ENCODE results near the gene ITPKB.
"Not testable (repeated sequence)": the region's sequence is repeated elsewhere in the genome, so short reads cannot be mapped to it uniquely, and the experiment has no call there.

The ITPKB gene

DNA sequence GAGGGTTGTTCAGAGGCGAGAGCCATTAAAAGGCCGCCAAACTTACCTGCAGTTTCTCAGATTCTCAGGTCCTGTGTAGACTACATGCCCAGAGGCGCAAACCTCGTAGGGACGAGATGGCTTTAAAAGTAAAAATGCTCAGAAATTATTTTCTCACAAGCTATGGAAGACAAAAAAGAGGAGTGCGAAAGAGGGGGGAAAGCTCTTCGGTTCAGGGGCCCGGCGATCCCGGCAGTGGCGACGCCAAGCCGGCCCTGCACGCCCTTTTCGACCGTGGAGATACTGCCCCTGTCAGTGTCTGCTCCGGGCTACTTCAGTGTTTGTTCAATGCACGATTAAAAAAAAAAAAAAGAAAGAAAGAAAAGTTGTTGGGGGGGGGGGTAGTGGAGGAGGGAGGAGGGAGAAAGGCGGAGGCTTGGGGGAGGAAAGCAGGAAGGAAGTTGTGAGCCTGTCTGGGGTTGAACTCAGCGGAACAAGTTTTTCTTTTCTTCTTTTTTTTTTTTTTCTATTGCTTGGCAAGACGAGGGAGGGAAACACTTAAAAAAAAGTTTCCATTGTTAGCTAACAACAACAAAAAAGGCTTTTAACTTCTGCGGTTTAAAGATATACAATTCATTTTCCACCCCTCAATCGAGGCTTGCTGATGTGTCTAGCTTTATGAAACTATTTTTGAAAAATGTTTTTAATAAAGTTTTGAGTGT lies at the start of gene ITPKB:
Gene ITPKB (minus strand): TSS at position 288 of the 701 bp plus-strand sequence. CDS start 1,824 bp downstream, outside the sequence.
- DNase-seq (ENCODE audit: low spot score) = peak; percentile 53

DNA sequence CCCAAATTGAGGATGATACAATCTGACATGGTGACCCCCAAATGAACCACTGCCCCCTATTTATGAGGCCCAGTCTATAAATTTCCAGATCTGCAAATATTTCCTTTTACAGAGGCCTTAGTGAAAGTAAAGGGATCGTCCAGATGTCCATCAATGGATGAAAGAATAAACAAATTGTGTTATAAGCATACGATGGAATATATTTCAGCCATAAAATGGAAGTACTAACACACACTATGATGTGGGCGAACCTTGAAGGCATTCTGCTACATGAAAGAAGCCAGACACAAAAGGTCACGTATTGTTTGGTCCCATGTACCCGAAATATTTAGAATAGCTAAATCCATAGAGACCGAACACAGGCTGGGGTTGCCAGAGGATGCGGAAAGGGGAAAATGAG lies 48.6 kb upstream of the ITPKB start:
- DNase-seq (ENCODE audit: low spot score) = no peak

DNA sequence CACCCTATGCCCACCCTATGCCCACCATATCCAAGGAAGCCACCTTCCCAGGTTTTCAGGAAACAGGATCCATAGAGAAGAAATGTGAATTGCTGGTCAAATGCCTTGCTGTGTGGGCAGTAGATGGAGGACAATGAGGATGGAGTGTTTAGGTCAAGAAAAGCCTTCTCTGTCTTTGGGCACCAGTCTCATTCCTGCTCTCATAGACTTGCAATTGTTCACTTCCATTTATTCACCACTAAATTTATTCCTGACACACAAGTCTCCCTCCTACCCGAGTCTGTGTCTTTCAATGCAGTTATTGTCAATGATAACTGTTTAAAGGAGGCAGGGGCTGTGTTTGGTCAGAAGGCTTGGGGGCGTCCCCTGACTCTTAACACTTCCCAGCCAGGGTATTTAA lies 48.0 kb upstream of the ITPKB start:
- no peak for DNase-seq (ENCODE audit: low spot score)

DNA sequence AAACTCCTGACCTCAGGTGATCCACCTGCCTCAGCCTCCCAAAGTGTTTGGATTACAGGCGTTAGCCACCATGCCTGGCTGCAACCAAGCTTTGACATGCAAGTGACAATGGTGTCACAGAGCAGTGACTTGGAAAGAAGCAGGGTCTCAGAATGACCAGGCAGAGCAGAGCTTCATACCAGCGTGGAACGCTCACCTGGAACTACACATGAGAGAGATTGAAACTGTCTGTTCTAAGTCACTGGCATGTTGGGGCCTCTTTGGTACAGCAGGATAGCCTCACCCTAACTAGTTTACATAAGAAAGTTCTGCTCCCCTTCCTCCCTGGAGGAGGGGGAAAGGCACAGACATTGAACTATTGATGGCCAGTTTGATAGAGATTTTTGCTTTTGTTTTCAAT lies 47.5 kb upstream of the ITPKB start:
- DNase-seq (ENCODE audit: low spot score) = no peak

DNA sequence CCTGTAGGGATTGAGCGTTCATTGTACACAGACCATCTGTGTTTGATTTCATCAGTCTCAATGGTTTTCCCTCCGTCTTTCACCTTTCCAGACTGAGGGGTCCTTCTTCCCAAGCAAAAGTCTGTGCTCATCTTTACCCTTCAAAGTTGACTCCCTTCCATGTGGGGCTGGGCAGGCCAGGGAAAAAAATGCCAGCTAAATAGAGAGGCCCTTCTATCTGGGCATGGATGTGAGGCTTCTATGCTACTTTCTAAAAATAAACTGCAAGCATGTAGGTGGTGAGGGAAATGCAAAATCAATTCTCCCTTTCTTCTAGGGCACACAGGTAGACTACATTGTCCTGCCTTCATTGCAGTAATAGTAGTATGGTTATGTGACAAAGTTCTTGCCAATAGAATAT lies 46.7 kb upstream of the ITPKB start:
- no peak for DNase-seq (ENCODE audit: low spot score)

DNA sequence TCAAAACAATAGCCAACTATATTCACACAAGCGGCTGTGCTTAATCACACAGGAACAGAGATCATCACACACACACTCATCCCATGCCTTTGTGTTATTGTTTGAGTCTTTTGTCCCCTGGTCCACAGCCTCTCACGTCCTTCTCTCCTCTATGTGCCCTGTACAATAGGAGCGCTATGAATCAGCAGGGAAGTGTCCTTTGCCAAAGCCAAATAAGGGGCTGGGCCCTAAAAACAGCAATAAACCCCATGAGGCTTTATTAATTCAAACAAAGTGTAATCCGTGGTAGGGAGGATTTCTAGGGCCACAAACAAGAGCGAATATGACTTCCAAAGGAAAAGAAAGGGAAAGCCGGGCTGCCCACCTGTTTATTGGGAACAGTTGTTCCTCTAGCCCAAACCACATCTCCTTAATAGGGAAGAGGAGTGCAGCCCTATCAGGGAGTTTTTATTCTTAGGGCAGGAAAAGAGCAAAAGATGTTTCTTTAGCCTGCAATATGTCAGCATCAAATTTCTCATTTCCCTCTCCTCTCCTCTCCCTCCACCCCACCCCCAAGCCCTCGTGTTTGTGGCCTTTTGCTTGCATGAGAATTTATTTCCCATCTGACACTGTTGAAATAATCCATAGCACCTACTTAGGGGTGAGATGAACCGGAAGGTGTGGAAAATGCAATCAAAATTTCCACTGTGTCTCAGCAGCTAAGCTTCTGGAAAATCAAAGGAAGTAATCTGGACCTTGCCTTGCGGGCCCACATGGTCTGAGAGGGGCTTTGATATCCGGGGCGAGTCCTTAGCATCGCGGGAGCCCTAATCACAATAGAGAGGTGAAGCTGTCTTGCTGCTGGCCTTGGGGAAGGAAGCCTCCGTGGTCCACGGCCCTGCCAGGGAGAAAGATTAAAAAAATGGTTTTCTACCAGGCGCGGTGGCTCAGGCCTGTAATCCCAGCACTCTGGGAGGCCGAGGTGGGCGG lies 45.3 kb upstream of the ITPKB start:
- DNase-seq (ENCODE audit: low spot score) = no peak

DNA sequence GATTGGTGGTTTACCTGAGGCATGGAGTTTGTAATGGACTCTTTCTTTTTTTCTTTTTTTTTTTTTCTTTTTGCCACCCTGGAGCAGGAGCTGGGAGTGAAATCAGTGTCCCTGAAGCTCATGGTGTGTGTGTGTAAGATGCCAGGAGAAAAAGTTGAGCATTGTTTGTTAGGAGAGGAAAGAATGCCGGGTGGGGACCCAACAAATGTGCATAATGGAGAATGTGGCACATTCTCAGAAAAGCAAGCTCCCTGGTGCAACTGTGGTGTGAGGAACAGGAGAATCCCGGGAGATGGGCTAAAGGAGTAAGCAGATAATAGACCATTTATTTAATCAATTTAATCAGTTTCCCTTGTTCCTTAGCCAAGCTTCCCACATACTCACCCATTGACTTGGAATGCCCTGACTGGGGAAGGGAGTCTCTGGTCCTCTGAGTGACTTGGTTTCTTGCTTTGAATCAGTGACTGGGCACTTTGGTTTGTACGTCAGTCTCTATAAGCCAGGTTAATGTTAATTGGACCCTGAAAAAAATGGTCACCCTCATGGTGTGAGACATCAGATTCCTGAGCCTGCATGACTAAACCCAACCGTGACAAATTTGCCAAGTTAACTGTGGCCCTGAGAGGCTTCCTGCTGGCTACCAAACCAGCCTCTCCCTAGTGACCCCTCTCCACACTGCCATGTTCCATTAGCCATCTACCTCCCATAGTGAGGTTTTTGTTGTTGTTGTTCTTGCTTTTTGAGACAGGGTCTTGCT lies 43.9 kb upstream of the ITPKB start:
- DNase-seq (ENCODE audit: low spot score) = no peak

DNA sequence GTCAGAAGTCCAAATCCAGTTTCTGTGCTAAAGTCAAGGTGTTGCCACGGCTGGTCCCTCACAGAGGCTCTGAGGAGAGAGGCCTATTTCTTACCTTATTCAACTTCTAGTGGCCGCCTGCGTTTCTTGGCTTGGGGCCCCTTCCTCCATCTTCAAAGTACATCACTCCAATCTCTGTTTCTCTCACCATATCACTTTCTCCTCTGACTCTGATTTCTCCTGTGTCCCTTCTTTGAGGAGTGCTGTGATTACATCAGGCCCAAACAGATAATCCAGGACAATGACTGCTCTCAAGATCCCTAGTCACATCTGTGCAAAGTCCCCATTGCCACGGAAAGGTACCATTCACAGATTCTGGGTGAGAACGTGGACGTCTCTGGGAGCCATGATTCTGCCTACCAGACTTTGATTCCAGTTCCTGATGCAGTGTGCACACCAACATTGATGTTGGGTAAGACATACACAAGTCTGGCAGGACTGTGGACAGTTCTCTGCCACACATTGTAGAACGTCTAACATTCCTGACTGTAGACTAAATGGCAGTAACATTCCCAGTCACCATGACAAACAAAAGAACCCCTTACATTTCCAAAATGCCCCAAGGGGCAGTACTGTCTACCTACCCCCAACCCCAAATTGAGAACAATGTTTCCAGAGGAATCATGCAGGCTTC lies 43.0 kb upstream of the ITPKB start:
- no peak for DNase-seq (ENCODE audit: low spot score)

DNA sequence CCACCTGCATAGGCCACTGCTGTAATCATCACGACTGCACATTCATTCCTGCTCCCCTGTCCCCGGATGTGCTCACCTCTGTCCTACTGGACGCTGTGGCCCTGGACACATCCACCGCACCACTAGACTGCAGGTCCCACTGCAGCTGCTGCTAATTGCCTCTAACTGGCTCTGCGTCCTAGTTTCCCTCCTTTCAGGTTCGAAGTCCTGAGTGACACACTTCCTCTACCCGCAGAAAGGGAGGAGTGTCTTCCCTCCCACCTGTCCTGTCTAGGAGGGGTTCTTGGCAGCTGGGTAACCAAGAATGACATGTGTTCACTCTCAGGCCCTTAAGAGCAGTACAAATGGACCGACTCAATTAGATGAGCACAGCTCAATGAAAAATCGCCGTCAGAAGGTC lies 40.5 kb upstream of the ITPKB start:
- no peak for DNase-seq (ENCODE audit: low spot score)

DNA sequence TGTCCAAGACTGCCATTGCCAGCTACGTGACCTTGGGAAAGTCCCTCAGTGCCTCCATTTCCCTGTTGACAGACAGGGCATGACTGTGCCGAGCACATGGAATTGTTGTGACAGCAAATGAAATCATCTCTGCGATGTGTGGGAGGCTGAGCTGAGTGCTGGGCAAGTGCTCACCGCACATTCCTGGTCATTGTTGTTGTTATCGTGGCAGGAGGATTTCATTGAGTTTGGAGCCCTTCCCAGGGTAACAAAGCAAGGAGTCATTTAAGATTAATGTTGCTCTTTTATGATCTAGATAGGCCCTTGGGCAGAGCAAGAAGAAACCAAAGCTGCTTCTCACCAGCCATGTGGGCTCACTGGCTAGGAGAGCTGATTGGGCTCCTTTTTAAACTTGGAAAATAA lies 39.6 kb upstream of the ITPKB start:
- DNase-seq (ENCODE audit: low spot score) = peak; percentile 64

DNA sequence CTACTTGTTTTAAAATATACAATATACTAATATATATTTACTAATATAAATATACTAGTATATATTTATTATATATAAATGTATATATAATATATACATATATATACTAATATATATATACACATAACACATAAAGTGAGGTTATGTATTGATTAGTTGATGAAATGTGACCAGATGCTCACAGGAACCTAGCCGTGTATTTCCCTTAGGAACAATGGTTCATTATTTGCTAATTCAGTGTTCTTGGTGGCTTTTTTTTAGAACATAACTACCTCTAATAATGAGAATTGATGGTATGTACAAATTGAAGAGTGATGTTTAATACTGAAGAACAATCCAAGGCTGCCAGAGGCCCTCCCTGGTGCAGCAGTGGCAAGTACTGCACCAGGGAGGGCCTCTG lies 37.9 kb upstream of the ITPKB start:
- DNase-seq (ENCODE audit: low spot score) = no peak

DNA sequence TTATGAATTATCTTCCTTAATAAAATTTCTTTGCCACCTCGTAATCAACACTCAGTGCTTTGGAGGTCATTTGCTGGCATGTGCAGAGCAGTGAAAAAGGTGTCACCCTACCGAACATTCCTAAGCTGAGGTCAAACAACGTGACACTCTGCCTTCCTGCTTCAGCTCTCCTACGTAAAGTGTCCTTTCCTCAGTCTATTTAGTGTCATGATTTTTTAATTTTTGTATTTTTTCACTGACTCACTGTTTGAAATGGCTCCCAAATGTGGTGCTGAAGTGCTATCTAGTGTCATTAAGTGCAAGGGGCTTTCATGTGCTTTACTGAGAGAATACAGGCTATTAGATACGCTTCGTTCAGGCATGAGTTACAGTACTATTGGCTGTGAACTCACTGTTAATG lies 37.0 kb upstream of the ITPKB start:
- DNase-seq (ENCODE audit: low spot score) = no peak

DNA sequence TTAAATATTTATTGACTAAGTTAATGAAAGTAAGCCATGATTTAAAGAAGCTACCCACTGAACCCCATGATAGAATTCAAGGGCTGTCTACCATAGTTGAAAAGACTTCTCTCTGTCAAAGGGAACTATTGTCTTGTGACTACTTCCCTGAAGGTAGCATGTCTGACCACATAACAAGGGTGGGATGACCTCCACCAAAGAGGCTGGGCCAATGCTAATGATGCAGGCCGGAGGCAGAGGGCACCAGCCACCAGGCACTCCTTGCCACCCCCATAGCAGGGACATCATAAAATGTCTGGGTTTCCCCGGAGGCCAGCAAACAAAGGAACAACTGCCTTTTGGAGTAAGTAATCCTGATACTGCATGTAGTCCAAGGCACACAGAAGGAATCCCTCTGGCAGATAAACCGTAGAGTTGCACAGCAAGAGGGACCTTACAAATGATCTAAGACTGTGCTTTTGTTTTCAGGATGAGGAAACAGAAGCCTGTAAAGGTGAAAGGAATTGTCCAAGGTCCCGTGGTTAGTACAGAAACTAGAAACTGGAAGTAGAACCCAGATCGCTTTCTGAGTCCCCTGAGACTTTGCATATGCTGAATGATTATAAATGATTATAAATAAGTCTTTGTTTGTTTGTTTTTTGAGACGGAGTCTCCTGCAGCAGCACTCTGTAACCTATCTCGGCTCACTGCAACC lies 33.5 kb upstream of the ITPKB start:
- DNase-seq (ENCODE audit: low spot score) = no peak

DNA sequence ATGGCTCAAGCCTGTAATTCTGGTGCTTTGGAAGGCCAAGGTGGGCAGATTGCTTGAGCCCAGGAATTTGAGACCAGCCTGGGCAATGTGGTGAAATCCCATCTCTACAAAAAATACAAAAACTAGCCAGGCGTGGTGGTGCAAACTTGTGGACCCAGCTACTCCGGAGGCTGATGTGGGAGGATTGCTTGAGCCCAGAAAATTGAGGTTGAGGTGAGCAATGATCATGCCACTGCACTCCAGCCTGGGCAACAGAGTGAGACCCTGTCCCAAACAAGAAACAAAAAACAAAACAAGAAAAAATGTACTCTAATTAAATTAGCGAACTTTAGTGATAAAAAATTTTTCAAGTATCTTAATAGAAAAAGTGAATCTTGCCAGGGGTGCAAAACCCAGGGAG lies 28.1 kb upstream of the ITPKB start:
- not testable (repeated sequence) for DNase-seq (ENCODE audit: low spot score)

DNA sequence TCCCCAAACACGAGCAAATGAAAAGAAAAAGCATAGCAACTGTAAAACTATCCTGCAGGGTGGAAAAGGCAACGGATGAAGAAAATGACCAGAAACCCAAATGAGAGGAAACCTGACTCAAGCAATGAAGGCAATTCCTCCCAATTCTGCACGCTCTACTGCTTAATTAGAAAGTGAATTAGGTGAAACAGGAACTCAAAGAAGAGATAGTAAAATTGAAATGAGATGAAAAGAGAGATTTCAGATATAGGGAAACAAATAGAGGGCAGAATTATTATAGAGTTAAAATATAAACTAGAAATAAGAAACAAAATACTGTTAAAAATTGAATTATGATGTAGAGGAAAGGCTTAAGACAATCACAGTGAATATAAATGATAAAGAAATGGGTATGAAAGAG lies 27.5 kb upstream of the ITPKB start:
- no peak for DNase-seq (ENCODE audit: low spot score)

DNA sequence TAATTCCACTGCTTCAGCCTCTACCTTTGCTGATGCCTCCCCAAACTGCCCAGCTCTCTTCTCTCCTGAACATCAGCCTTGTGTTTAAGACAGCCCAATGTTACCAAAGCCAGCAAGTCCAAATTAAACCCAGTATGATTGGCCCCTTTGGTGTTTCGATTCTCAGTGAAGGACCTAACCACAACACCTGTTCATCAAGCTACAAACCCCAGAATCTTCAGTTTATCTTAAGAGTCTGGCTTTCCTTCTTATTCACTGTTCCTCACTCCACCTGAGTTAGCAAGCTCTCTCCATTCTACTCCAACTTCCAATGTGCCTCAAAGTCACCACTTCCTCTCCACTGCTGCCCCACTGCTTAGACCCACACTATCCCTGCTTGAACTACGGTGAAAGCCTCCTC lies 25.5 kb upstream of the ITPKB start:
- no peak for DNase-seq (ENCODE audit: low spot score)

DNA sequence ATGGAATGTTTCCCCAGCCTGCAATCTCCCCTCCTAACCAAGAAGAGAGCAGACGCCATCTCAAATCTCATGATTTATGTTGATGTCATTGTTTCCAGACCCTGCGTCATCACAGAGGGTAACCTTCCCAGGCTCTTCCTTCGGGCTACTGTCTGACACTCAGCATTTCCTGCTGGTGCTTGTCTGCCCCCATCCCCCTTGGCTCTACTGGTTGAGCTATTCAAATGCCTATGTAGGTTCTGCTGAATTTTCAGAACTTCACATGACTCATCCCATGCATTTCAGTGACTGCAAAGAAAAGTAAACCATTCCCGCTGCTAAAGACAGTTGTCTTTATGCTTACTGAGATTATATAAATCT lies 24.8 kb upstream of the ITPKB start:
- peak; percentile 79 for DNase-seq (ENCODE audit: low spot score)

DNA sequence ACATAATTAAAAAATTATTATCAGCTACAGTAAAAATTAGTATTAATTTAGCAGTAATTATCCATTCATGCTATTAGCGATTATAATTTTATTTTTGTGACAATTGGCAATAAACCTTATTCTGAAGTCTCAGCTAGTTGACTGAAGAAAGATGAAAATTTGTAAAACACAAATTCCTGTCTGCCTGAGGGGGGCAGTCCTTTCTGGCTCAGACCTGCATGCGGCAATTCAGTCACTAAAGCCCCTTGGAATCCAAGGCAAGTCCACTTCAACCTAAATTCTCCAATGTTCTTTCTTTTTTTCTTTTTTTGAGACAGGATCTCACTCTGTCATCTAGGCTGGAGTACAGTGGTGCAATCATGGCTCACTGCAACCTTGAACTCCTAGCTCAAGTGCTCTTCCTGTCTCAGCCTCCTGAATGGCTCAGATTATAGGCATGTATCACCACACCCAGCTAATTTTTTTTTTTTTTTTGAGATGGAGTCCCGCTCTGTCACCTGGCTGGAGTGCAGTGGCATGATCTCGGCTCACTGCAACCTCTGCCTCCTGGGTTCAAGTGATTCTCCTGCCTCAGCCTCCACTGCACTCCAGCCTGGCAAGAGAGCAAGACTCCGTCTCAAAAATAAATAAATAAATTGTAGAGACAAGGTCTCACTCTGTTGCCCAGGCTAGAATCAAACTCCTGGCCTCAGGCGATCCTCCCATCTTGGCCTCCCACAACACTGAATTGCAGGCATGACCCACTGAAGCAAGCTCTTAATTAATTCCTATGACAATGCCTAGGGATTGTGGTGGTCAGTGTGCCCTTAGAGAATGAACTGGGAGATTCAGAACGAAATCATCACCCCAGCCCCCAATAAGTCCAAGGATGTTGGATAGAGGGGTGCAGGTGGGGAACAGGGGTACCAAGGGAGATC lies 24.2 kb upstream of the ITPKB start:
- DNase-seq (ENCODE audit: low spot score) = no peak

DNA sequence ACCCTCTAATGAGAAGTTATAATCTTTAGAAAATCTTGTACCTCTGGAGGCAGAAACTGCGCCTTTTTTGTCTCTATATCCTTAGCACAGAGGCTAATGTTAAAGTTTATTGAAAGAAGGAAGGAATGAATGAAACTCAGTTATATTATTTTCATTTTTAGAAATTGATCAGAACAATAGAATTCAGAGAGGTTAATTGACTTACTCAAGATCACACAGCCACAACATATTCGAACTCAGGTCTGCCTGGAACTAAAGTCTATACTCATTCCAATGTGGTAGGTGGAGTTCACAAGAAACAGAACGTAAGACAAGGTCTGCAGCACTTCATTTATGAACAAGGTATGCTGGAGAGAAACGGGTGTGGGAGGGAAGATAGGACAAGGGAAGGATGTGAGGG lies 23.0 kb upstream of the ITPKB start:
- DNase-seq (ENCODE audit: low spot score) = no peak

DNA sequence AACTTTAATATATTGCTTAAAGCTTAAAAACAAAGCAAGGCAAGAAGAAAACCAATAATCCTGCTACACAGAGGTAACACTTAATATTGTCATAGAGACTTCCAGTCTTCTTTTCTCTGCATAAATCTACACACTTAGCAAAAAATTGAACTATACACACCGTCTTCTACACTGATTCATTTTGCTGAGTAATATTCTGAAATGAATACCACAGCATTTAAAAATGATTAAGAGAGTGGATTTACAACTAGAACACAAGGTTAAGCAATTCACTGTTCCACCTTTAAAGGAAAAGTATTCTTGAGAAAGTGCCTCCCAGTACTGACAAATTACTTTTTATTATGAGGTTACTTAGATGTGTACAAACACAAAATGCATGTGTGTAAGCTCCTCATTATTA lies 22.2 kb upstream of the ITPKB start:
- DNase-seq (ENCODE audit: low spot score) = no peak
